Panc1 (cell line): ENCODE measurements around the gene CACNA1E.

ENCODE experiments used
- CTCF ChIP-seq: fragments of 450-650 bp; IDR thresholded peaks from 2 replicates; pipeline ENCODE4 v1.5.1; 2017; ENCODE audit warnings: mild to moderate bottlenecking
- TCF7L2 ChIP-seq: IDR thresholded peaks from 2 replicates; pipeline ENCODE4 v1.6.1; 2011; ENCODE audit warnings: mild to moderate bottlenecking, low read depth, low read length, inconsistent platforms

DNA sequence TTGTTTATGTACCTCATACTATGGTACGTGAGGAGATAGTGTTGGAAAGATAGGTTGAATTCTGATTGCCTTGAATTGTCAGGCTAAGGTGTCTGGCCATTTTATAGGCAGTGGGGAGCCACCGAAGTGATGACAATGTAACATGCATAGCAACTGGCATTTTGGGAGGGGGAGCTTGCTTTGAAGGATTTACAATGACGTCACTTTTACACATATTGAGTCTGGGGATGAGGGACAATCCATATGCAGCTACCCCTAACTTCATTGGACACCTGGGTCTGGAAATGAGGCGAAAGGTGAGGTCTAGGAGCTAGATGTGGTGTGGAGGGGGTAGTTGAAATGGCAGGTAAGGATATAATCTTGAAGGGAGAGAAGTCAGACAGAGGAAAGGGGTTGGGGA is 7.7 kb upstream of the CACNA1E start:
- TF ChIP-seq CTCF, result no peak
- no peak for TF ChIP-seq TCF7L2
